Measurements from ENCODE around the gene UNC5CL. TPM values are rescaled to one million over a fixed set of nuclear protein-coding genes. Genes with fewer than 3 reads are reported as not detected.
A peak's percentile ranks its signal among the peaks of the same experiment; 100 is the strongest.

Gene UNC5CL
- total RNA-seq, 3 donors from 2014 or later (not counting 1 experiment from before 2014, with no cell fraction given): 2.1 to 5.3 (median 4.4) TPM

DNA sequence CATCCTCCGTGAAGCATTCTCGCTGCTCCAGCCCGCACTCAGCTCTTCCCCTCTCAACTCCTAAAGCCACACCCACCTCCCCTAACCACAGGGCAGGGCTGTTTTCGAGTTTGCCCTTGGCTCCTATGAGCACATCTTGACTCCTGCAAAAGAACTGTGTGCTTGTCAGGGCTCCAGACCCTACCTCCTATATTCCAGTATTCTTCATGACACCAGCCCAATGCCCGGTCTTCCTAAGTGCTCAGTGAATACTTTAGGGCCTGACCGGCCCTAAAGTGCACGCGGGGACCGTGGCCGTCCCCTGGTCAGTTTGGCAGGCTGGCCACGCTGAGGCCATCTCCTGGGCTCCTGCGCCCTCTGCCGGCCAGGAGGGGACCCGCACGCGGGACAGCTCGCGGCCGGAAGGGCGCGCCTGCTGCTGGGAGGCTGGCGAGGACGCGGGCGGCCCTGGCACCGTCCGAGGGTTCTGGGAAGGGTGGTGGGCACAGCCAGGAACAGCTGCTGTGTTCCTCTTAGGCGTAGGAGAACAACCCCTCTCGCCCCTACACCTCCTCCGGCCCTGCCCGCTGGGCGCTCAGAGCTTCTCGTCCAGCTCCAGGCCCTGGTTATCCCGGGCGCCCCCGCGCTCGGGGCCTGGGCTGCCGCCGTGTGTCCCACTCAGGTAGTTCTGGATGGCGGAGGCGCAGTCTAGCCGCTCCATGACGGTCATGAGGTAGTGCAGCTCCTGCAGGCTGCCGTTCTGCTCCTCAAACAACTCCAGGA, 11.0 kb downstream of the UNC5CL start:
- WGBS (ENCODE audit: insufficient coverage): 4% methylated on average over 45 of the region's 45 CpGs
- no peaks in the 10 kb centered on the region for H3K27me3 Mint-ChIP-seq (ENCODE audit: low read depth in 2 of 2)
- intact Hi-C loops (cut with micrococcal nuclease): loop anchor here (1.0 to 5.0 kb wide), 3 partner anchors 22 to 1666 kb away; no protein-coding TSS in a partner anchor

DNA sequence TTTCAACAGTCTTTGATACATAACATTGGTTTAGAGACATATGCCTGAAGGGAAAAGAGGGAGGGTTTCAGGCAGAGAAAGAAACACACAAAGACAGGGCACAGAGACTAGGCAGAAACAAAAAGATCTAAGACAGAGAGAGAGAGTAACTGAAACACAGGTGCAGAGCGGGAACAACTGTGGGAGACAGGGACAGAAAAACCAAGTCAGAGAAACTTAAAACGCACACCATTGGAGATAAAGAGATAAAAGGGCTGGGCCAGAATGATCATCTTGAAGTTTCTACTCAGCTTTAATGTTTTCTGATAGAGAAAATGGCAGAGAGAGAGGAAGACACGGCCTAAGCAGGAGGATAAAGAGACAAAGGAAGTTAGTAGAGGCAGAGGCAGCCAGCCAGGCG, 11.8 kb downstream of the UNC5CL start:
- DNase-seq (no peak), ATAC-seq (no peak)
- Mint-ChIP-seq H3K9me3 (no peaks in the 10 kb centered on the region), H3K4me1 (peaks cover 24 to 28% of the 10 kb centered on the region in 2 donors), H3K36me3 (no peaks in the 10 kb centered on the region), H3K27me3 (ENCODE audit: low read depth in 2 of 2) (no peaks in the 10 kb centered on the region), H3K27ac (peak overlapping the region; percentile 7 to 79), H3K4me3 (peak overlapping the region; percentile 91)
- TF ChIP-seq, protein P1, sequence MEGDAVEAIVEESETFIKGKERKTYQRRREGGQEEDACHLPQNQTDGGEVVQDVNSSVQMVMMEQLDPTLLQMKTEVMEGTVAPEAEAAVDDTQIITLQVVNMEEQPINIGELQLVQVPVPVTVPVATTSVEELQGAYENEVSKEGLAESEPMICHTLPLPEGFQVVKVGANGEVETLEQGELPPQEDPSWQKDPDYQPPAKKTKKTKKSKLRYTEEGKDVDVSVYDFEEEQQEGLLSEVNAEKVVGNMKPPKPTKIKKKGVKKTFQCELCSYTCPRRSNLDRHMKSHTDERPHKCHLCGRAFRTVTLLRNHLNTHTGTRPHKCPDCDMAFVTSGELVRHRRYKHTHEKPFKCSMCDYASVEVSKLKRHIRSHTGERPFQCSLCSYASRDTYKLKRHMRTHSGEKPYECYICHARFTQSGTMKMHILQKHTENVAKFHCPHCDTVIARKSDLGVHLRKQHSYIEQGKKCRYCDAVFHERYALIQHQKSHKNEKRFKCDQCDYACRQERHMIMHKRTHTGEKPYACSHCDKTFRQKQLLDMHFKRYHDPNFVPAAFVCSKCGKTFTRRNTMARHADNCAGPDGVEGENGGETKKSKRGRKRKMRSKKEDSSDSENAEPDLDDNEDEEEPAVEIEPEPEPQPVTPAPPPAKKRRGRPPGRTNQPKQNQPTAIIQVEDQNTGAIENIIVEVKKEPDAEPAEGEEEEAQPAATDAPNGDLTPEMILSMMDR (IDR thresholded peaks at IDR 0.05): no peak
- 41% methylated on average over 4 of the region's 4 CpGs for WGBS (ENCODE audit: insufficient coverage)
- Histone ChIP-seq H3K4me1 (ENCODE audit: control insufficient read depth, insufficient read depth, low read length) (peaks cover 20% of the 10 kb centered on the region), H3K4me3 (ENCODE audit: low read length) (no peak overlapping the region), H3K9me3 (ENCODE audit: control insufficient read depth, insufficient read depth, low read length) (no peaks in the 10 kb centered on the region), H3K36me3 (ENCODE audit: control insufficient read depth, insufficient read depth, low read length) (no peaks in the 10 kb centered on the region), H3K27ac (ENCODE audit: low read length) (no peak overlapping the region), H3K27me3 (ENCODE audit: control insufficient read depth, insufficient read depth, low read length) (no peaks in the 10 kb centered on the region)
- intact Hi-C loops (cut with micrococcal nuclease): loop anchor here (1.0 to 5.0 kb wide), 3 partner anchors 21 to 1665 kb away; no protein-coding TSS in a partner anchor

More for the DNA sequence above, 11.0 kb downstream of the UNC5CL start:
- peaks cover 20% of the 10 kb centered on the region for H3K4me1 ChIP-seq (ENCODE audit: control insufficient read depth, insufficient read depth, low read length)
- TF ChIP-seq, protein P1 (IDR thresholded peaks at IDR 0.05): peak; percentile 99
- Mint-ChIP-seq H3K4me3 (peak overlapping the region; percentile 91), H3K27ac (peak overlapping the region; percentile 7 to 79), H3K9me3 (no peaks in the 10 kb centered on the region), H3K36me3 (no peaks in the 10 kb centered on the region), H3K4me1 (peaks cover 24 to 28% of the 10 kb centered on the region in 2 donors)
- H3K27ac ChIP-seq (ENCODE audit: low read length): peak overlapping the region; percentile 60
- no peaks in the 10 kb centered on the region for H3K9me3 ChIP-seq (ENCODE audit: control insufficient read depth, insufficient read depth, low read length)
- H3K4me3 ChIP-seq (ENCODE audit: low read length): peak overlapping the region; percentile 53
- no peaks in the 10 kb centered on the region for H3K36me3 ChIP-seq (ENCODE audit: control insufficient read depth, insufficient read depth, low read length)
- H3K27me3 ChIP-seq (ENCODE audit: control insufficient read depth, insufficient read depth, low read length): no peaks in the 10 kb centered on the region
- ATAC-seq (peak; percentile 93 to 97 (median 95)), DNase-seq (peak; percentile 80 to 84)

DNA sequence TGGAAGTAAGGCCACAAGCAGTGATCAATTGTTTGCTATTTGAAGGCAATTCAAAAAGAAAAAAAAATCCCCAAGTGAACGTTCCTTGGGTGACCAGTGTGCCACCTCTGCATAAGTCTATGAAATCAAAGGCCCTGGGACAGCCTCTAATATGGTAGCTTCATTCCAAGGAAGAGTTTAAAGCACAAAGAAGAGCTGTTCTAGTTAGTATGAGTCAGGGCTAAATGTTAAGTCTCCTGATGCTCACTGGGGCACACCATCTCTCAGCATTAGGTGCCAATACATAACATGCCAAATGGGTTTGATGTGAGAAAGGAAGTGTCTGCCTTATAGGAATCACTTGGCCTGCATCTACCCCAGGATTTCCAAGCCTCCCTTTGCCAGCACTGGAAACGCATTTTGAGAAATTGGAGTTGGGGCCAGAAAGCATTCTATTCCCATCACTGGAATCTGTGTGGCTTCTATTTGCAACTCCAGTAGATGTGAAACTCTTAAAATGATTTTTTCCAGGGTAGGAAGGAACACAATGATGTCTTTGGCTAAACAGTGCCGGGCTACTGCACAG, 13.0 kb downstream of the UNC5CL start:
- no peaks in the 10 kb centered on the region for H3K9me3 Mint-ChIP-seq
- Histone ChIP-seq H3K27ac (ENCODE audit: low read length) (no peak overlapping the region), H3K4me3 (ENCODE audit: low read length) (no peak overlapping the region), H3K4me1 (ENCODE audit: control insufficient read depth, insufficient read depth, low read length) (peaks cover 20% of the 10 kb centered on the region), H3K27me3 (ENCODE audit: control insufficient read depth, insufficient read depth, low read length) (no peaks in the 10 kb centered on the region), H3K9me3 (ENCODE audit: control insufficient read depth, insufficient read depth, low read length) (no peaks in the 10 kb centered on the region), H3K36me3 (ENCODE audit: control insufficient read depth, insufficient read depth, low read length) (no peaks in the 10 kb centered on the region)
- 94% methylated on average over 3 of the region's 3 CpGs for WGBS (ENCODE audit: insufficient coverage)
- intact Hi-C loops (cut with micrococcal nuclease): loop anchor here (5.0 kb wide), 2 partner anchors 41 to 1664 kb away; no protein-coding TSS in a partner anchor
- no peaks in the 10 kb centered on the region for H3K36me3 Mint-ChIP-seq
- TF ChIP-seq, protein P1 (IDR thresholded peaks at IDR 0.05): no peak
- no peaks in the 10 kb centered on the region for H3K27me3 Mint-ChIP-seq (ENCODE audit: low read depth in 2 of 2)
- no peak for ATAC-seq
- peaks cover 24 to 28% of the 10 kb centered on the region in 2 donors for H3K4me1 Mint-ChIP-seq
- H3K4me3 Mint-ChIP-seq: peak overlapping the region; percentile 56
- H3K27ac Mint-ChIP-seq: no peak overlapping the region
- DNase-seq: no peak
